ENCODE results near the gene ACTR3C.
A peak's percentile ranks its signal among the peaks of the same experiment; 100 is the strongest.

ACTR3C gene

GRCh38 chr7:150359622-150360362 lies 36.4 kb upstream of the ACTR3C start:
- no peak for TF ChIP-seq Cebpa-rat (IDR thresholded peaks at IDR 0.05)
- Histone ChIP-seq H3K4me1 (peaks cover 75% of the 10 kb centered on the region), H3K9me3 (no peaks in the 10 kb centered on the region), H3K4me3 (no peak overlapping the region), H3K36me3 (no peaks in the 10 kb centered on the region), H4K20me1 (no peaks in the 10 kb centered on the region), H3K27me3 (no peaks in the 10 kb centered on the region), H3K27ac (no peak overlapping the region), H3K9ac (no peak overlapping the region), H3K4me2 (no peak overlapping the region)

GRCh38 chr7:150358988-150359621 lies 35.8 kb upstream of the ACTR3C start:
- H3K27ac ChIP-seq, result no peak overlapping the region
- H4K20me1 ChIP-seq, result no peaks in the 10 kb centered on the region
- no peak for TF ChIP-seq Cebpa-rat (IDR thresholded peaks at IDR 0.05)
- no peak overlapping the region for H3K4me3 ChIP-seq
- H3K4me1 ChIP-seq, result peaks cover 70% of the 10 kb centered on the region
- no peak overlapping the region for H3K9ac ChIP-seq
- no peaks in the 10 kb centered on the region for H3K36me3 ChIP-seq
- H3K4me2 ChIP-seq, result no peak overlapping the region
- H3K9me3 ChIP-seq, result no peaks in the 10 kb centered on the region
- no peaks in the 10 kb centered on the region for H3K27me3 ChIP-seq

- no peak for TF ChIP-seq Cebpa-rat (IDR thresholded peaks at IDR 0.05)
- Histone ChIP-seq H3K4me2 (peak overlapping the region; percentile 71; the same call in 1 of the 2 replicates), H3K4me3 (no peak overlapping the region), H4K20me1 (no peaks in the 10 kb centered on the region), H3K36me3 (no peaks in the 10 kb centered on the region), H3K27me3 (no peaks in the 10 kb centered on the region), H3K4me1 (peaks cover 63% of the 10 kb centered on the region), H3K27ac (no peak overlapping the region), H3K9me3 (no peaks in the 10 kb centered on the region), H3K9ac (no peak overlapping the region)
These were observed 35.1 kb upstream of the ACTR3C start for GRCh38 chr7:150358433-150358832.

GRCh38 chr7:150357771-150358427 lies 34.6 kb upstream of the ACTR3C start:
- H3K9me3 ChIP-seq, result no peaks in the 10 kb centered on the region
- peak overlapping the region; percentile 55; the same call in 1 of the 2 replicates for H3K27ac ChIP-seq
- peaks cover 58% of the 10 kb centered on the region for H3K4me1 ChIP-seq
- no peak overlapping the region for H3K4me3 ChIP-seq
- H3K4me2 ChIP-seq, result peak overlapping the region; percentile 71
- no peaks in the 10 kb centered on the region for H3K27me3 ChIP-seq
- H3K36me3 ChIP-seq, result no peaks in the 10 kb centered on the region
- no peaks in the 10 kb centered on the region for H4K20me1 ChIP-seq
- H3K9ac ChIP-seq, result peak overlapping the region; percentile 17; the same call in 1 of the 2 replicates
- TF ChIP-seq Cebpa-rat (IDR thresholded peaks at IDR 0.05), result no peak

- Histone ChIP-seq H3K4me2 (peak overlapping the region; percentile 71), H3K27ac (peak overlapping the region; percentile 55; the same call in 1 of the 2 replicates), H3K4me1 (peaks cover 52% of the 10 kb centered on the region)
These were observed 33.9 kb upstream of the ACTR3C start for GRCh38 chr7:150357270-150357669.

GRCh38 chr7:150356265-150356897 lies 33.0 kb upstream of the ACTR3C start:
- H3K9ac ChIP-seq, result no peak overlapping the region
- H3K4me2 ChIP-seq, result no peak overlapping the region; the same call in 1 of the 2 replicates
- H3K4me1 ChIP-seq, result peaks cover 48% of the 10 kb centered on the region
- no peaks in the 10 kb centered on the region for H3K27me3 ChIP-seq
- TF ChIP-seq Cebpa-rat (IDR thresholded peaks at IDR 0.05), result no peak
- no peak overlapping the region for H3K27ac ChIP-seq
- no peak overlapping the region for H3K4me3 ChIP-seq
- no peaks in the 10 kb centered on the region for H3K9me3 ChIP-seq
- H4K20me1 ChIP-seq, result no peaks in the 10 kb centered on the region
- no peaks in the 10 kb centered on the region for H3K36me3 ChIP-seq

More at GRCh38 chr7:150357270-150357669, 33.9 kb upstream of the ACTR3C start:
- no peaks in the 10 kb centered on the region for H3K27me3 ChIP-seq
- H3K9ac ChIP-seq, result peak overlapping the region; percentile 17; the same call in 1 of the 2 replicates
- no peaks in the 10 kb centered on the region for H3K36me3 ChIP-seq
- no peak overlapping the region for H3K4me3 ChIP-seq
- no peaks in the 10 kb centered on the region for H4K20me1 ChIP-seq
- no peaks in the 10 kb centered on the region for H3K9me3 ChIP-seq
- TF ChIP-seq Cebpa-rat (IDR thresholded peaks at IDR 0.05), result no peak

- H3K9me3 ChIP-seq, result no peaks in the 10 kb centered on the region
- no peaks in the 10 kb centered on the region for H3K27me3 ChIP-seq
- no peak overlapping the region for H3K27ac ChIP-seq
- H3K4me3 ChIP-seq, result no peak overlapping the region
- no peaks in the 10 kb centered on the region for H4K20me1 ChIP-seq
- H3K9ac ChIP-seq, result no peak overlapping the region
- no peak for TF ChIP-seq Cebpa-rat (IDR thresholded peaks at IDR 0.05)
- no peaks in the 10 kb centered on the region for H3K36me3 ChIP-seq
- H3K4me1 ChIP-seq, result peaks cover 48% of the 10 kb centered on the region
- no peak overlapping the region for H3K4me2 ChIP-seq
These were observed 32.3 kb upstream of the ACTR3C start for GRCh38 chr7:150355666-150356059.

GRCh38 chr7:150351587-150352194 lies 28.3 kb upstream of the ACTR3C start:
- no peak overlapping the region for H3K4me3 ChIP-seq
- no peak overlapping the region for H3K9ac ChIP-seq
- H3K36me3 ChIP-seq, result no peaks in the 10 kb centered on the region
- TF ChIP-seq Cebpa-rat (IDR thresholded peaks at IDR 0.05), result no peak
- H3K4me1 ChIP-seq, result peaks cover 21% of the 10 kb centered on the region
- H3K27me3 ChIP-seq, result no peaks in the 10 kb centered on the region
- H4K20me1 ChIP-seq, result no peaks in the 10 kb centered on the region
- H3K27ac ChIP-seq, result no peak overlapping the region
- H3K4me2 ChIP-seq, result no peak overlapping the region
- peaks cover 12% of the 10 kb centered on the region for H3K9me3 ChIP-seq

- TF ChIP-seq Cebpa-rat (IDR thresholded peaks at IDR 0.05), result no peak
- Histone ChIP-seq H3K27me3 (peaks cover 5% of the 10 kb centered on the region; the same call in 1 of the 2 replicates), H3K4me1 (no peaks in the 10 kb centered on the region), H3K36me3 (no peaks in the 10 kb centered on the region), H3K4me3 (no peak overlapping the region), H3K9me3 (peaks cover 55% of the 10 kb centered on the region), H3K27ac (no peak overlapping the region), H3K4me2 (no peak overlapping the region), H4K20me1 (no peaks in the 10 kb centered on the region), H3K9ac (no peak overlapping the region)
These were observed 23.6 kb upstream of the ACTR3C start for GRCh38 chr7:150346922-150347321.
